Measurements from ENCODE around the gene TAGLN. TPM values are rescaled to one million over a fixed set of nuclear protein-coding genes. Genes with fewer than 3 reads are reported as not detected.

TAGLN gene
- total and polyA plus RNA-seq, 9 donors: 95.4 to 140 (median 113) TPM

DNA sequence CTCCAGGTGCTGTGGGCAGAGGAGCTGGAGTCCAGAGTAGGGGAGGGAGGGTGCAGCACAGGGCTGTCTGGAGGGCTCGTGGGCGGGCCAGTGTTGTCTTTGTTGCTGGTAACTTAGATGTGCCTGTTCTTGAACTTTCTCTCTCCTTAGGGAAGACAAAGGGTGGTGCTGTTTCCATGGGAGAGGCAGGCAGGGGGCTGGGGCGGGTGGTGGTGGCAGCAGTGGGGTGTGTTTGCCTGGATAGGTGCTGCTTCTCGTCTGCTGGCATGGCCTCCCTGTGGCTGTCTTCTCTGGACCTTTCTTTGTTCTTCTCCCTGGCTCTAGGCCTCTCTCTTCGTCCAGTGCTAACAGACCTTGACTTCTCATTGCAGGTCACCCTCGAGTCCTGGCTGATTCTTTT is 12.2 kb upstream of the TAGLN start:
- no peak for DNase-seq
- H3K36me3 ChIP-seq (ENCODE audit: control insufficient read depth, insufficient read depth, low read length): peaks cover 75% of the 10 kb centered on the region
- no peaks in the 10 kb centered on the region for H3K4me1 ChIP-seq (ENCODE audit: control insufficient read depth, insufficient read depth, low read length)
- WGBS (ENCODE audit: insufficient coverage): 60% methylated on average over 2 of the region's 6 CpGs
- H3K9me3 ChIP-seq (replicated peaks; ENCODE audit: control insufficient read depth, low read depth, low read length): no peaks in the 10 kb centered on the region
- H3K27ac ChIP-seq (ENCODE audit: low read length): no peak overlapping the region
- H3K27me3 ChIP-seq (ENCODE audit: control insufficient read depth, insufficient read depth, low read length): no peaks in the 10 kb centered on the region
- H3K4me3 ChIP-seq (ENCODE audit: low read length): no peak overlapping the region

DNA sequence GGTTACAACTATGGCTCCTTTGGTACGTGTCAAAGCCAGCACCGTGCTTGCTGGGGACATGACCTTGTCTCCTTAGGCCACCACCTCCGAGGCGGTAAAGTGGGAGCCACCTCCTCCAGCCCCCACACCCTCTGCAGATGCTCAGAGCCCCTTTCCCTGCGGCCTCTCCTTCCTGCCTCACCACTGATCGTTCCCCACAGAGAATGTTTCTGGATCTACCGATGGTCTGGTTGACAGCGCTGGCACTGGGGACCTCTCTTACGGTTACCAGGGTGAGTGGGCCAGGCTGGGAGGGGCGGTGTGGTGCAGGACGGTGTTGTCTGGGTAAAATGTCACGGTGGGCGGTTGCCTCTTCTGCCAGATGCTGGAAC is 11.8 kb upstream of the TAGLN start:
- Histone ChIP-seq H3K4me3 (ENCODE audit: low read length) (no peak overlapping the region), H3K4me1 (ENCODE audit: control insufficient read depth, insufficient read depth, low read length) (no peaks in the 10 kb centered on the region), H3K27me3 (ENCODE audit: control insufficient read depth, insufficient read depth, low read length) (no peaks in the 10 kb centered on the region), H3K27ac (ENCODE audit: low read length) (no peak overlapping the region), H3K9me3 (replicated peaks; ENCODE audit: control insufficient read depth, low read depth, low read length) (no peaks in the 10 kb centered on the region), H3K36me3 (ENCODE audit: control insufficient read depth, insufficient read depth, low read length) (peaks cover 75% of the 10 kb centered on the region)
- DNase-seq: no peak
- WGBS (ENCODE audit: insufficient coverage): 72% methylated on average over 4 of the region's 13 CpGs

DNA sequence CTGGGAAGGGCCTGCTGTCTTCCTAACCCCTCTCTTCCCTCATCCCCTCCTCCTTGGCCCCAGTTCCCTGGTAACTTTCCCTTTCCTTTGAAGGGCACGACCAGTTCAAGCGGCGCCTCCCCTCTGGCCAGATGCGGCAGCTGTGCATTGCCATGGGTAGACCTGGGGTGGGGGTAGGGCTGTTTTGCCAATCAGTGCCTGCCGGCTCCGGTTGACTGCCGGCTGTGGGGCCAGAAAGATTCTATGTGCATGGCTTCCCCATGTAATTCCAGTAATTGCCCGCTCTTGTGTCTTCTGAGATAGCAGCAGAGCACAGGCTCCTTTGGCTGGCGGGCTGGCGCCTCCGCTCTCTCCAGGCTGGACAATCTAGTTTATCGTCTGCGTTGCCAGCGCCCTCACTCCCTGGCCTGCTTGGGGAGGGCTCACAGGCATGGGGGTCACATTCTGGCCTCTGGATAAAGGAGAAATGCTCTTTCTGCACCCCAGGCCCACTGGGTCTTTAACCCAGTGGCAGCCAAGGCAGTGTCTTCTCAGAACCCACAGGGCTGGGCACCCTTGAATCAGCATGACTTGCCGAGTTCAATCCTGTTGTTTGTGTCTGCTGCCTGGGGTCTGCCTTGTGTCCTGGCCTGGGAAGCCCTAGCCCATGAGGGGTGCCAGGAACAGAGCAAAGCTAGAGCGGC is 11.2 kb upstream of the TAGLN start:
- H3K9me3 ChIP-seq (replicated peaks; ENCODE audit: control insufficient read depth, low read depth, low read length): no peaks in the 10 kb centered on the region
- WGBS (ENCODE audit: insufficient coverage): 90% methylated on average over 12 of the region's 16 CpGs
- peaks cover 77% of the 10 kb centered on the region for H3K36me3 ChIP-seq (ENCODE audit: control insufficient read depth, insufficient read depth, low read length)
- H3K4me1 ChIP-seq (ENCODE audit: control insufficient read depth, insufficient read depth, low read length): no peaks in the 10 kb centered on the region
- no peak overlapping the region for H3K27ac ChIP-seq (ENCODE audit: low read length)
- H3K27me3 ChIP-seq (ENCODE audit: control insufficient read depth, insufficient read depth, low read length): no peaks in the 10 kb centered on the region
- DNase-seq: peak; percentile 3
- H3K4me3 ChIP-seq (ENCODE audit: low read length): no peak overlapping the region

DNA sequence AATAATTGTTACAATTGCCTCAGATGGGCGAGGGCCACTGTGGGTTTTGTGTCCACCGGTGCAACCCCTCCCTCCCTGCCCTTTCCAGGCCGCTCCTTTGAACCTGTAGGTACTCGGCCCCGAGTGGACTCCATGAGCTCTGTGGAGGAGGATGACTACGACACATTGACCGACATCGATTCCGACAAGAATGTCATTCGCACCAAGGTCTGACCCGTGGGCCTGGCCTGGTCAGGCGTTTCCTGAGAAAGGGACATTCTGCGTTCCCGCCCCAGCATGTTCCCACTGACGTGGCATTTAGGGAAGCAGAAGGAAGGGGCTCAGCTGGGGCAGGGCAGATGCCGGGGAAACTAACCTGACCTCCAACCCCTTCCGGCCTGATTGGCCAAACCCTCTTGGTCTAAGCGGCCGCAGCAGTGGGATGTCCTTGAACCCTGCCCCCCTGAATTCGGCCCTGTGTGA is 10.5 kb upstream of the TAGLN start:
- Histone ChIP-seq H3K36me3 (ENCODE audit: control insufficient read depth, insufficient read depth, low read length) (peaks cover 84% of the 10 kb centered on the region), H3K4me1 (ENCODE audit: control insufficient read depth, insufficient read depth, low read length) (no peaks in the 10 kb centered on the region), H3K4me3 (ENCODE audit: low read length) (no peak overlapping the region), H3K9me3 (replicated peaks; ENCODE audit: control insufficient read depth, low read depth, low read length) (no peaks in the 10 kb centered on the region), H3K27ac (ENCODE audit: low read length) (no peak overlapping the region), H3K27me3 (ENCODE audit: control insufficient read depth, insufficient read depth, low read length) (no peaks in the 10 kb centered on the region)
- DNase-seq: peak; percentile 21
- WGBS (ENCODE audit: insufficient coverage): 80% methylated on average over 16 of the region's 20 CpGs

DNA sequence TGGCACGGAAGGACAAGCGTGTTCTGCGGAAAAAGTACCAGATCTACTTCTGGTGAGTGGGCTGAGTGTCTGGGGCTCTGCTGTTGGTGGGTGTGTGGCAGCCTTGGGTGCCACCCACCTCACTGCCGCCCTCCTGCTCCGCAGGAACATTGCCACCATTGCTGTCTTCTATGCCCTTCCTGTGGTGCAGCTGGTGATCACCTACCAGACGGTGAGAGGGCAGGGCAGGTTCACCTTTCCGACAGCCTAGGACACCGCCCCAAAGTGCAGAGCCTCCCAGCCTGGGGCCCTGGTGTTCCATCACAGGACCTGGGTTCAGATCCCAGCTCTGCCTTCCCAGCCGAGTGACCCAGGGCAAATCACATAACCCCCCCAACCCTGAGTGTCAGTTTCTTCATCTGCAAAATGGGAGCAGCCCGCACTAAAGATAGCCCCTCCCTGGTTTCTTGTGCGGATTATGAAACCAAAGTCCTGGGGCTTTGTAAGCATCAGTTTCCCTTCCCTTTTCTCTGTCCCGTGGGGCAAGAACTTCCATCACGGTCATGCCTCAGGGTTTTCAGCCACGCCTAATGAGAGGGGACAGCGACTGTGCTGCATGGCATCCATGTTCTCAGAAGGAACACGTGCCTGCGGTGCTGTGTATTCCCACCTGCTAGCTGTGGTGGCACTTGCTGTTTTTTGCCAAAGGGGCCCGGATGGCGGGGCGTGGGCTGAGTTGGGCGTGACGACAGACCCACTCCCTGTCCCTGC is 9.8 kb upstream of the TAGLN start:
- Histone ChIP-seq H3K27ac (ENCODE audit: low read length) (no peak overlapping the region), H3K27me3 (ENCODE audit: control insufficient read depth, insufficient read depth, low read length) (no peaks in the 10 kb centered on the region), H3K36me3 (ENCODE audit: control insufficient read depth, insufficient read depth, low read length) (peaks cover 83% of the 10 kb centered on the region), H3K4me3 (ENCODE audit: low read length) (no peak overlapping the region), H3K4me1 (ENCODE audit: control insufficient read depth, insufficient read depth, low read length) (peaks cover 5% of the 10 kb centered on the region), H3K9me3 (replicated peaks; ENCODE audit: control insufficient read depth, low read depth, low read length) (no peaks in the 10 kb centered on the region)
- WGBS (ENCODE audit: insufficient coverage): 94% methylated on average over 17 of the region's 22 CpGs
- DNase-seq: peak; percentile 72

DNA sequence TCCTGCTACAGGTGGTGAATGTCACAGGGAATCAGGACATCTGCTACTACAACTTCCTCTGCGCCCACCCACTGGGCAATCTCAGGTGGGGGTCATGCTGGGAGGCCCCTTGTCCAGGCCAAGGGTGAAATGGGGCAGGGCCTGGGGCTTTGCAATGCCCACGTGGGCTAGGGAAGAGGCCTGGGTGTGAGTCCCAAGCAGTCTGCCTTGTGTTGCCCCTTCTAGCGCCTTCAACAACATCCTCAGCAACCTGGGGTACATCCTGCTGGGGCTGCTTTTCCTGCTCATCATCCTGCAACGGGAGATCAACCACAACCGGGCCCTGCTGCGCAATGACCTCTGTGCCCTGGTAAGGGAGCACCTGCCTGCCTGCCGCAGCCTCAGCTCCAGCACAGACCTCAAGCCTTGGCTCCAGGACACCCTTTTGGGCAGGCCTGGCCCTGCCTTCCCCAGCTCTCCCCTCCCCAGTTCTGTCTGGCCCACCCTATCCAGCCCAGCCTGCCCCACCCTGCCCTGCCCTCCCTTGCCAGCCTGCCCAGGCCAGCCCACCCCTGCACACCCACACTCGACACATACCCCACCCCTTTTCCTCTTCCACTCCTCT is 9.1 kb upstream of the TAGLN start:
- 74% methylated on average over 7 of the region's 8 CpGs for WGBS (ENCODE audit: insufficient coverage)
- DNase-seq: no peak
- H3K27ac ChIP-seq (ENCODE audit: low read length): no peak overlapping the region
- no peaks in the 10 kb centered on the region for H3K27me3 ChIP-seq (ENCODE audit: control insufficient read depth, insufficient read depth, low read length)
- H3K9me3 ChIP-seq (replicated peaks; ENCODE audit: control insufficient read depth, low read depth, low read length): no peaks in the 10 kb centered on the region
- H3K4me1 ChIP-seq (ENCODE audit: control insufficient read depth, insufficient read depth, low read length): peaks cover 5% of the 10 kb centered on the region
- no peak overlapping the region for H3K4me3 ChIP-seq (ENCODE audit: low read length)
- peaks cover 82% of the 10 kb centered on the region for H3K36me3 ChIP-seq (ENCODE audit: control insufficient read depth, insufficient read depth, low read length)

DNA sequence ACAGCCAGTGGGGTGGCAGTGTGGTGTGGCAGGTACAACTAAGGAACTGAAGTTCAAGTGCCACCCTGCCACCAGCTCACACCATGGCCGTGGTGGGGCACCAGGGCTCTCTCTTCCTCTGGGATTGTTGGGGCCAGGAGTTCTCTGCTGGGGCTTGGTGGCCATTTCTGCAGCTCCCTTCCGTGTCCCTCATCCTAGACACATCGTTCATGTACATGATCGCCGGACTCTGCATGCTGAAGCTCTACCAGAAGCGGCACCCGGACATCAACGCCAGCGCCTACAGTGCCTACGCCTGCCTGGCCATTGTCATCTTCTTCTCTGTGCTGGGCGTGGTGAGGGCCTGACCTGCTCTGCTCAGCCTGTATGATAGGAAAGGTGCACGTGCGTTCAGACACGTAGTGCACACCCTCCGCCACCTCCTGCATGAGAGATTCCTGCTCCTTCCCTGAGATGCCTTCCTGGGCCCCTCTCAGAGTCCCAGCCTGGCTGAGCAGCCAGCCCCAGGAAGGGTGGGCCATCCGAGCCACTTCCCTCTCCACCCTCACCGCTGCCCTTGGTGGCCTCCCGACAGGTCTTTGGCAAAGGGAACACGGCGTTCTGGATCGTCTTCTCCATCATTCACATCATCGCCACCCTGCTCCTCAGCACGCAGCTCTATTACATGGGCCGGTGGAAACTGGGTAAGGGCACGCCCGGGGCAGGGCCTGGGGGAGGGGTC is 7.3 kb upstream of the TAGLN start:
- H3K27ac ChIP-seq (ENCODE audit: low read length): no peak overlapping the region
- no peak overlapping the region for H3K4me3 ChIP-seq (ENCODE audit: low read length)
- H3K4me1 ChIP-seq (ENCODE audit: control insufficient read depth, insufficient read depth, low read length): peaks cover 5% of the 10 kb centered on the region
- 93% methylated on average over 18 of the region's 26 CpGs for WGBS (ENCODE audit: insufficient coverage)
- peaks cover 86% of the 10 kb centered on the region for H3K36me3 ChIP-seq (ENCODE audit: control insufficient read depth, insufficient read depth, low read length)
- DNase-seq: no peak
- no peaks in the 10 kb centered on the region for H3K27me3 ChIP-seq (ENCODE audit: control insufficient read depth, insufficient read depth, low read length)
- no peaks in the 10 kb centered on the region for H3K9me3 ChIP-seq (replicated peaks; ENCODE audit: control insufficient read depth, low read depth, low read length)

DNA sequence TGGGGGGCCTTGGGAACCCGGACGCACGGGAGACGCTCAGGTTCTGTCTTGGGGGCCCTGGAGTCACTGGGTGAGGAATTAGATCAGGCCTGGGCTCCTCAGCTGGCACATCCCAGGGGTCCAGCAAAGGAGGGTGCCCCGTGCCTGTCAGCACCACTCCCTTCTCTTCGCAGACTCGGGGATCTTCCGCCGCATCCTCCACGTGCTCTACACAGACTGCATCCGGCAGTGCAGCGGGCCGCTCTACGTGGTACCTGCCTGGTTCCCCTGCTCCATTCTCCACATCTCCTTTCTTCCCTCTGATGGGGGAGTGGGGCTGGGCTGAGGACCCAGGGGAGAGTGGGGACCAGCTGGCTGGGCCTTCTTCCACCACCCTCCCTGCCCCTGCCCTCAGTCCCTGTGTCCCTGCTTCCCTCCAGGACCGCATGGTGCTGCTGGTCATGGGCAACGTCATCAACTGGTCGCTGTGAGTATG is 6.7 kb upstream of the TAGLN start:
- Histone ChIP-seq H3K36me3 (ENCODE audit: control insufficient read depth, insufficient read depth, low read length) (peaks cover 85% of the 10 kb centered on the region), H3K9me3 (replicated peaks; ENCODE audit: control insufficient read depth, low read depth, low read length) (no peaks in the 10 kb centered on the region), H3K27me3 (ENCODE audit: control insufficient read depth, insufficient read depth, low read length) (no peaks in the 10 kb centered on the region), H3K27ac (ENCODE audit: low read length) (no peak overlapping the region), H3K4me1 (ENCODE audit: control insufficient read depth, insufficient read depth, low read length) (peaks cover 5% of the 10 kb centered on the region), H3K4me3 (ENCODE audit: low read length) (no peak overlapping the region)
- WGBS (ENCODE audit: insufficient coverage): 89% methylated on average over 7 of the region's 17 CpGs
- no peak for DNase-seq

DNA sequence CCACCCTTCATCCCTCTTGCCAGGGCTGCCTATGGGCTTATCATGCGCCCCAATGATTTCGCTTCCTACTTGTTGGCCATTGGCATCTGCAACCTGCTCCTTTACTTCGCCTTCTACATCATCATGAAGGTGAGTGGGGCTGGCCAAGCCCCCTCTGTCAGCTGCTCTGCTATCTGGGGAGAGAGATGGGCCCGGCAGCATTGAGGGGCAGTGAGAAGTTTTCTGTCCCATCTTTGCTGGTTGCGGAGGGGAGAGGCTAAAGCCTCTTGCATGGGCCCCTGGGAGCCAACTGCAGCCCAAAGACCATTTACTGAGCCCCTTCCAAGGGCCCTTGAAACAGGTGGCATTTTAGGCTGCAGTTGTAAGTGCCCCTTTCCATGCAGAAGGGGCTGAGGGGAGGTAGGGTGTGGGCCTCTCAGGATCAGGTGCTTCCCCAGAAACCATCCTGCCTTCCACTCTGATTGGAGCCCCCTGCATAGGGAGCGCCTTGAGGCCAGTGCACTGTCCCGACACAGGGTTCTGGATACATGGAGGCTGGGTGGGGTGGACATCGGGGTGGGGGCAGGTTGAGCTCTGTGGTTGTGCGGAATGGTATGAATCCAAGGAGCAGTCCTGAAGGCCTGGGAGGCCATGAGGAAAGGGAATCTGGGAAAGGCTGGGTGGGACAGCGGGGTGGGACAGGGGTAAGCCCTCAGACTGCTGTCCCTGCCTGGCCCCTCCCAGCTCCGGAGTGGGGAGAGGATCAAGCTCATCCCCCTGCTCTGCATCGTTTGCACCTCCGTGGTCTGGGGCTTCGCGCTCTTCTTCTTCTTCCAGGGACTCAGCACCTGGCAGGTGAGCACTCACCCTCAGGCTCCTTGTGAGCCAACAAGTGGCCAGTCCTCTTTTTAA is 5.8 kb upstream of the TAGLN start:
- H3K4me1 ChIP-seq (ENCODE audit: control insufficient read depth, insufficient read depth, low read length): peaks cover 13% of the 10 kb centered on the region
- H3K27ac ChIP-seq (ENCODE audit: low read length): no peak overlapping the region
- no peak overlapping the region for H3K4me3 ChIP-seq (ENCODE audit: low read length)
- no peaks in the 10 kb centered on the region for H3K9me3 ChIP-seq (replicated peaks; ENCODE audit: control insufficient read depth, low read depth, low read length)
- no peak for DNase-seq
- H3K27me3 ChIP-seq (ENCODE audit: control insufficient read depth, insufficient read depth, low read length): no peaks in the 10 kb centered on the region
- 94% methylated on average over 10 of the region's 15 CpGs for WGBS (ENCODE audit: insufficient coverage)
- H3K36me3 ChIP-seq (ENCODE audit: control insufficient read depth, insufficient read depth, low read length): peaks cover 77% of the 10 kb centered on the region
